ENCODE measurements around the gene AOPEP.

- TF ChIP-seq ELF1 (tag; IDR thresholded peaks at IDR 0.05) (no peak), SMARCB1 (IDR thresholded peaks at IDR 0.05; ENCODE audit: insufficient read length, low read depth) (no peak), FOXA1 (IDR thresholded peaks at IDR 0.05; ENCODE audit: borderline replicate concordance) (no peak), ZNF431 (CRISPR knock-in tag; IDR thresholded peaks at IDR 0.05) (no peak), HOXB6 (CRISPR knock-in tag; IDR thresholded peaks at IDR 0.05; ENCODE audit: borderline replicate concordance) (no peak), ZNF121 (CRISPR knock-in tag; conservative IDR thresholded peaks at IDR 0.05) (no peak), PKNOX1 (IDR thresholded peaks at IDR 0.05) (no peak), CHD1 (IDR thresholded peaks at IDR 0.05; ENCODE audit: low read length) (no peak), FOXK2 (conservative IDR thresholded peaks at IDR 0.05 in 1 of 2, IDR thresholded peaks at IDR 0.05 in 1 of 2; ENCODE audit: low read depth in 2 of 2) (no peak), ZNF140 (CRISPR knock-in tag; IDR thresholded peaks at IDR 0.05) (no peak)
- TF ChIP-seq, protein P1, sequence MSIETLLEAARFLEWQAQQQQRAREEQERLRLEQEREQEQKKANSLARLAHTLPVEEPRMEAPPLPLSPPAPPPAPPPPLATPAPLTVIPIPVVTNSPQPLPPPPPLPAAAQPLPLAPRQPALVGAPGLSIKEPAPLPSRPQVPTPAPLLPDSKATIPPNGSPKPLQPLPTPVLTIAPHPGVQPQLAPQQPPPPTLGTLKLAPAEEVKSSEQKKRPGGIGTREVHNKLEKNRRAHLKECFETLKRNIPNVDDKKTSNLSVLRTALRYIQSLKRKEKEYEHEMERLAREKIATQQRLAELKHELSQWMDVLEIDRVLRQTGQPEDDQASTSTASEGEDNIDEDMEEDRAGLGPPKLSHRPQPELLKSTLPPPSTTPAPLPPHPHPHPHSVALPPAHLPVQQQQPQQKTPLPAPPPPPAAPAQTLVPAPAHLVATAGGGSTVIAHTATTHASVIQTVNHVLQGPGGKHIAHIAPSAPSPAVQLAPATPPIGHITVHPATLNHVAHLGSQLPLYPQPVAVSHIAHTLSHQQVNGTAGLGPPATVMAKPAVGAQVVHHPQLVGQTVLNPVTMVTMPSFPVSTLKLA (conservative IDR thresholded peaks at IDR 0.05) = no peak
Observed at GRCh38 chr9:94859891-94860290, 133.4 kb downstream of the AOPEP start.

Data from K562 (cell line).